Prostate gland (tissue), 2 donors: Measurements from ENCODE around the gene DPP3.

ENCODE experiments used
- POLR2A ChIP-seq: fragments of 450-650 bp; IDR thresholded peaks from one replicate; pipeline ENCODE4 v1.6.1; 2016; ENCODE audit warnings: antibody characterized with exemption, mild to moderate bottlenecking
- POLR2AphosphoS5 ChIP-seq: sonication (generic); formaldehyde crosslinking; IDR thresholded peaks from one replicate; pipeline ENCODE4 v1.6.1; 2017; ENCODE audit warnings: antibody characterized with exemption
- TF ChIP-seq, protein P1 (sequence below), 4 experiments: fragments of 200-600 bp in 2 of 4; fragments of 450-650 bp in 2 of 4; sonication (generic) in 2 of 4; IDR thresholded peaks; 1 replicate in 3 of 4; 2 replicates in 1 of 4; pipeline ENCODE4 v1.5.1; 2016 to 2019; ENCODE audit warnings: antibody characterized with exemption in 4 of 4, mild to moderate bottlenecking in 2 of 4, moderate library complexity in 2 of 4

DNA sequence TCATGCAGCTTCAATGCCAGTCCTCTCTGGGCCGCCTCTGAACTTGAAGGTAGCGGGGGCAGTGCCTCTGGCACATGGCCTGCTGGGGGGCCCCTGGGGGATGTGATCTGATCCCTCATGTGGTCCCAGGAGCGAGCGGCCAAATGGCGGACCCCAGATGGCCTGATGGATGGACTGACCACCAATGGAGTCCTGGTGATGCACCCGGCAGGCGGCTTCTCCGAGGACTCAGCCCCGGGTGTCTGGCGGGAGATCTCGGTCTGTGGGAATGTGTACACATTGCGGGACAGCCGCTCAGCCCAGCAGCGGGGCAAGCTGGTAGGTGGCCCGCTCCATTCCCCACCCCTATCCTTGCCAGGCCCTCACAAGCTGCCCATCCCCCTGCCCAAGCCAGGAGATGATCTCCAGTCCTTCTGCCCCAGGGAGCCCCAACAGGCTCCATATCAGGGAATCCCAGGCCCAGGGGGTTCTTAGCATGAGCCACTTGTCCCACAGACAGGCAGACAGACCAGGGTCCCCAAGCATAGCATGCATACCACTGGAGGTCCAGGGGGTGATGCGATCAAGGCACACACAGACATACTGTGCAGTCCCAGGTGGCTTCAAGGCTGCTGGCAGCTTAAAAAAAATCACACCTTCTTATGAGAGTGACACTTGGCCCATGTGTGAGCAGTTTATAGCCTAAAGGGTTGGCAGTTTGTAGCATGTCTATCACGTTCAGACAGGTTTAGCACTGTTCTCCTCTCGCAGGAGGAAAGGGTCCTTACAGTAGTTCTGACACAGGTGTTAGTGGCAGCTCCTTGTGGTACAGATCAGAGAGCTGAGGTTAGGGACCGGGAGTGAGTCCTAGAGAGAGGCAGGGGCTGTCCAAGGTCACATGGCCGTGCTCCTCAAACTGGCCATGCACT is 6.4 kb upstream of the DPP3 start:
- TF ChIP-seq, protein P1, sequence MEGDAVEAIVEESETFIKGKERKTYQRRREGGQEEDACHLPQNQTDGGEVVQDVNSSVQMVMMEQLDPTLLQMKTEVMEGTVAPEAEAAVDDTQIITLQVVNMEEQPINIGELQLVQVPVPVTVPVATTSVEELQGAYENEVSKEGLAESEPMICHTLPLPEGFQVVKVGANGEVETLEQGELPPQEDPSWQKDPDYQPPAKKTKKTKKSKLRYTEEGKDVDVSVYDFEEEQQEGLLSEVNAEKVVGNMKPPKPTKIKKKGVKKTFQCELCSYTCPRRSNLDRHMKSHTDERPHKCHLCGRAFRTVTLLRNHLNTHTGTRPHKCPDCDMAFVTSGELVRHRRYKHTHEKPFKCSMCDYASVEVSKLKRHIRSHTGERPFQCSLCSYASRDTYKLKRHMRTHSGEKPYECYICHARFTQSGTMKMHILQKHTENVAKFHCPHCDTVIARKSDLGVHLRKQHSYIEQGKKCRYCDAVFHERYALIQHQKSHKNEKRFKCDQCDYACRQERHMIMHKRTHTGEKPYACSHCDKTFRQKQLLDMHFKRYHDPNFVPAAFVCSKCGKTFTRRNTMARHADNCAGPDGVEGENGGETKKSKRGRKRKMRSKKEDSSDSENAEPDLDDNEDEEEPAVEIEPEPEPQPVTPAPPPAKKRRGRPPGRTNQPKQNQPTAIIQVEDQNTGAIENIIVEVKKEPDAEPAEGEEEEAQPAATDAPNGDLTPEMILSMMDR (IDR thresholded peaks at IDR 0.05), result no peak
- TF ChIP-seq POLR2A (no peak), POLR2AphosphoS5 (no peak)
